GM19099 (cell line): ENCODE measurements around the gene NODAL.

Experiments used
- POLR2A ChIP-seq: IDR thresholded peaks from 3 replicates; pipeline ENCODE4 v1.6.1; 2011; ENCODE audit warnings: low read depth; ENCODE audit not compliant: insufficient read length; ENCODE audit errors: extremely low read depth

The NODAL gene

DNA sequence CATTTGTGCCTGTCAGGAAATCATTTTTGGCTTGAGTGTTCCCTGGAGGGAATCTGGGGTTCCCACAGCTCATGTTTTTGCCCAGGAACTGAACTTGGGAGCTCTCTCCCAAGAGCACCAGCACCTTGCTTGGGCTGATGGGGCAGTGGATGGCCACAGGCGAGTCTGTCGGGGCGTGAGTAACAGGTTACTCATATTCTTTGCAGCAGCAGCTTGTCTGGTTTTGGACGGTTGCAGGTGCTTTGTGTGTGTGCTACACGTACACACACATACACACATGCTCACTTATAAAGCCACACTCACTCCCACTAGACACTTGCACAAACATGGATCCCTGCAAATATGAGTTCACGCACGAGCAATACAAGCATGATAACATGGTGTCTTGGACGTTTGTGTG is 34.2 kb upstream of the NODAL start:
- TF ChIP-seq POLR2A: no peak

DNA sequence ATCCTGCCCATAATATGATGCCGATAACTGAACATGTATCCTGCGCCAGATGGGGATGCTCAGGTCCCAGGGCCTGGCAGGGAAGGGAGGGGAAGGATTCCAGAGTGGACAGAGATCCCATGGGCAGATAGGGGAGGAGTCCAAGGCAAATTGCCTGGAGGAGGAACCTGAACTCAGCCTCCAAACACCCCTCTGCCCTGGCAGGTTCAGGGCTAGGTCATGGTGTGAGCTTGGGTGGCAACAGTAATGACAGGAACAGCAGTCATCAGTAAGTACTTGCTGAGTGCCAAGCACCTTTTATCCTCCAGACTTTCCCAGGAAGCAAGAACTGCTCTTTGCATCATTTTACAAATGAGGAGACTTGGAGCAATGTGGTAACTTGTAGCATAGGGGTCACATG is 33.3 kb upstream of the NODAL start:
- TF ChIP-seq POLR2A: no peak

DNA sequence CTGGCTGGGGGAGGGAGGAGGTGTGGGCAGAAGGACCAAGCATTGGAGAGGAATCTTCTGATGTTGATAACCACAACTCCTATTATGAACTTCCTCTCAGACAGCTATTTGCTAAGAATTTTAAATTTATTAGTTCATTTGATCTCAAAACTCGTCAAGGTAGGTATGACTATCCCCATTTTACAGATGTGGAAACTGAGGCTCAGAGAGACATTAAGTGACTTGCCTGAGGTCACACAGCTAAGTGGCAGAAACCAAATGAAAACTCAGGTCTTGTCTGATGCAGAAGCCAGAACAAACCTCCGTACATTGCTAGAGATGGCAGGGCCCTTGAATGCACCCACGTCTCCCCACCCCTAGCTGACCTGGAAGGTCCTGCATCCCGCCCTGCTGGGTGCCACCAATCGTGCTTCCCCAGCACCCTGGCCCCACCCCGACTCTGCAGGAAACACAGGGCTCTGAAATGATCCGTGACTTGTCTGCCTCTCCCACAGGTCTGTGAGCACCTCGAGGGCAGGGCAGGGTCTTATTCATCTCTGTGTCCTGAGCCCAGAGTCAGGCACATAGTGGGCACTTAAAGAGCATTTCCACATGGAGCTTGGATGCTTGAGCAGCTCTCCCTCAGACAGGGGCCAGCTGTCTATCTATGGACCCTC is 31.4 kb upstream of the NODAL start:
- no peak for TF ChIP-seq POLR2A

DNA sequence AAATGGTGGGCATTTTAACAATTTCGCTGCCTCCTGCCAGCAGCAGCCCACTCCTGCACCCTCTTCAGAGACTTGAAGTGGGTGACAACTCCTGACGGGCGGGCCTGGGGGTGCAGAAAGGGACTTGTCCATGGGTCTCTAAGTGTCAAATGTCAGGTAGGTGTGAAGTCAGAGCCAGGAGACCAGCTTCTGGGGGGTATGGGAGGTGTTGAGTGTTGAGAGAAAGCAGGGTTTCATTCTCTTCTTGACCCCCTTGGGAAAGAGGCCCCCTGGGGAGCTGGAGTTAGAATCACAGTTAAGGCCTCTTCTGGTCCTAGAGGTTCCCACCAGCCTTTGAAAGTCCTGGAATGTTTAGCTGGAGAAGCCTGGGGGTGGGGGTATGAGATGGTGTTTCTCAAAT is 25.5 kb upstream of the NODAL start:
- TF ChIP-seq POLR2A: no peak

DNA sequence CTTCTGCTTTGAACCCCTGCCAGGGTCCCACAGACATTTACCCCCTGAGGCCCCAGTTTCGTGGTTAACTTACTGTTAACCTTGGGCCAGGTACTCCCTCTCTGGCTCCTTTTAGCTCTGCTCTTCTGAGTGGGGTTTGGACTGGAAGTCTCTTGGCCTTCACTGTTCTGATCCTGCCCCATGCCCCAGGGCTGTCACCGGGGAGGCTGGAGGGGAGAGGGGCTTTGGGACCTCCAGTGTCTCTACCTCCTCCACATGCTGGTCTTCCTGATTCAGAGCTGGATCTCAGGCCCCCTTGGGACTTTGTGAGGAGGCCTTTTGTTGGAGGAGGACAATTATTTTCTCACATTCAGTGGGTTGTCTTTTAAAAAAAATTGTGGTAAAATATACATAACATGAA is 24.4 kb upstream of the NODAL start:
- no peak for TF ChIP-seq POLR2A

DNA sequence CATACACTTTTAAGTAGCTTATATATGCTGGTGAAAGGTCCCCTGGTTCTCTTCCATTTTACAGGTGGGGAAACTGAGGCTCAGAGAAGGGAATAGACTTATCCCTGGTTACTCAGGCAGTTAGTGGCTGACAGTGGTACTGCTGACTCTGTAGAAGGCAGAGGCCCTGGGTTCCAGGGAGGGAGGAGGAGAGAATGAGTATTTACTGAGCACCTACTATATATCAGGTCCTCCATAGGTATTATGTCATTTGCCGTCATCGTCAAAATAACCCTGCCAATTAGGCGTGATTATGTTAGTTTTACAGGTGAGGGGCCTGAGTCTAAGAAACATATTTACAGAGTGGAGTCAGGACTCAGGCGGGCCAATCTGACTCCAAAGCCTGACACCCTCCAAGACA is 23.8 kb upstream of the NODAL start:
- no peak for TF ChIP-seq POLR2A

DNA sequence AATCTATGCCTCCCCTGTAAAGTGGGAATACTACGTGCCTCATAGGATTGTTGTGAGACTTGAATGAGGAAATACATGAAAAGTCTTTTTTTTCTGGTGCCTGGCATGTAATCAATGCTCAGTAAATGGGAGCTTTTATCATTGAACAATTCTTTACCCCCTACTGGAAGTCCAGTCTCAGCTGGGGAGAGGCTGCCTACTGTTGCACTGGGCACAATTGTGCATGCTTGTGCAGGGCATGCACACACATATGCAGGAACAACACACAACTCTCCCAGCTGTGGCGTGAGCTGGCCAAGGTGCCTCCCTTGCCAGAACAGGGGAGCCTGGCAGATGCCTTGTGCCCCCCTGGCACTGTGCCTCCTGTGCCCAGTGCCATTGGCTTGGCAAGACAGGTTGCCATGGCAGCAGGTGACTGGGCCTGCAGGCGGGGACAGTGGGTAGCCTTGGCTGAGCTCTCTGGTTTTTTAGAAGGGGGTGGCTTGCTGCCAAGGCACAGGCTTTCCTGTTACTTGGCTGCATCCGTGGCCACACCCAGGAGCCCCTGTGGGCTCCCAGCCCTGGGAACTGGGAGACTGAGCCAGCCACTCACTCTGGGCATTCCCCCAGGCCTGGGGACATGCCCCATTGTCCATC is 21.0 kb upstream of the NODAL start:
- TF ChIP-seq POLR2A: no peak

- no peak for TF ChIP-seq POLR2A
These were observed 20.2 kb upstream of the NODAL start for GRCh38 chr10:70461397-70462348.

GRCh38 chr10:70459774-70460490 is 18.5 kb upstream of the NODAL start:
- TF ChIP-seq POLR2A: no peak

- TF ChIP-seq POLR2A: no peak
These were observed 17.7 kb upstream of the NODAL start for GRCh38 chr10:70459061-70459773.

DNA sequence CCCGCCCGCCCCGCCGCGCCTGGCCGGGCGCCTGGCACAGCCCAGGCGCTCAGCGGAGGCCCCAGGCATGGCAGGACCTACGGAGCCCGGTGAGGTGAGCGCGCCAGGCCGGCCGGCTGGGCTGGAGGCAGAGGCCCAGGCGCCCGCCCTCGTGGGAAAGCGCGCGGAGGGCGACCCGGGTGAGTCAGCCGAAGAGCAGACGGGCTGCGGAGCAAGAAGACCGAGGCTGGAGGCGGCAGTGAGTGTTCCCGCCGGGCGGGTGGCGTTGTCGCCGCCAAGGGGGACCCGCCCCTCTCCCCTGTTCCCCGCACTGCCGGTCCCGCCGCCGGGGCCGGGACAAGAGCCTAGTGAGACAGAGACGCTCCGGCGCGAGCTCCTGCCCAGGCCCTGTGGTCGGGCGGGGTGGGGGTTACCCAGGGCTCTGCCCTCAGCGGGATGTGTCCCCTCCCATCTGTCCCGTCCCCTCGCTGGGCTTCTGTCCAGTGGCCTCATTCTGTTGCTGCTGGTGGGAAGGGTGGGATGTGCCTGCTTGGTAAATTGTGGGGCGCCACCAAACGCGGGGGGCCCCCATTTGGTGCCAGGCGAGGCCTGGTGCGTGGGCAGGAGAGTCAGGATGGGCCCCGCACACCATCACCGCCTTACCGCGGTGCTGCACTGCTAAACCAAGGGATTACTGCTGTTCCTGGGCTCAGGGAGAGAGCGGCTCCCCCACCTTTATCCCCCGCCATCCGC is 17.0 kb upstream of the NODAL start:
- TF ChIP-seq POLR2A: no peak

DNA sequence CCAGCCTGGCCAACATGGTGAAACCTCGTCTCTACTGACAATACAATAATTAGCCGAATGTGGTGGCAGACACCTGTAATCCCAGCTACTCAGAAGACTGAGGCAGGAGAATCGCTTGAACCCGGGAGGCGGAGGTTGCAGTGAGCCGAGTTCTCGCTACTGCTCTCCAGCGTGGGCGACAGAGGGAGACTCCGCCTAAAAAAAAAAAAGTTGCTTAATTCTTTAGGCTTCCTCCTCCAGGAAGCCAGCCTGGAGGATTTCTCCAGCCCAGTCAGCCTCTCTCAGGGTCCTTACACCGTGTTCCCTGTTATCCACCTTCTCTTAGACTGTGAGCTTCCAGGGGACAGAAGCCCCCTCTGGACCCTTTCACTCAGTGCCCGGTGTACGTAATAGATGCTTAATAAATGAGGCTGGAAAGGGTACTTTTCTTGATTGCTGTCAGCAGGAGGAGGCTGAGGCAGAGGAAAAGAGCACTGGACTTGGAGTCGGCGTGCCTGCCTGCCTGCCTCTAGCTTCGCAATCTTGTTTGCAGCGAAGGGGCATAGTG is 16.4 kb upstream of the NODAL start:
- TF ChIP-seq POLR2A: no peak

GRCh38 chr10:70456164-70456563 is 14.7 kb upstream of the NODAL start:
- no peak for TF ChIP-seq POLR2A
